CD4-positive, alpha-beta T cell (primary cell): ENCODE results near the gene FUBP1. TPM values are rescaled to one million over a fixed set of nuclear protein-coding genes. Genes with fewer than 3 reads are reported as not detected.
A peak's percentile ranks its signal among the peaks of the same experiment; 100 is the strongest.

ENCODE experiments used
- ATAC-seq: fragments of 200-7000 bp; cut with Tn5 transposase; one replicate; pipeline ENCODE4 v1.10.0; 2022; ENCODE audit warnings: mild to moderate bottlenecking; ENCODE audit not compliant: poor library complexity
- CTCF ChIA-PET: fragments of 350-600 bp; sonication (Branson Sonifier 250); formaldehyde crosslinking; loops from one replicate; lab custom pipeline; 2021; ENCODE audit warnings: antibody characterized with exemption, inconsistent platforms; lab: Charles Lee
- POLR2A ChIA-PET: fragments of 350-600 bp; sonication (Branson Sonifier 250); formaldehyde crosslinking; loops from one replicate; lab custom pipeline; 2021; ENCODE audit warnings: antibody characterized with exemption, inconsistent platforms; lab: Charles Lee
- DNase-seq, 14 experiments: peaks; one replicate each; pipeline ENCODE4 v3.0.0-alpha.2; 2013 to 2020; ENCODE audit warnings: mixed read lengths in 2 of 14
- H3K27ac ChIP-seq, 2 donors: one replicate each; pipeline versions ENCODE4 v1.5.1 to v1.7.0; 2013; ENCODE audit warnings: low read length in 2 of 2, low read depth in 1 of 2, mild to moderate bottlenecking in 1 of 2
- H3K27me3 ChIP-seq, 2 experiments: 1 replicate in 1 of 2; 2 replicates in 1 of 2; pipeline versions ENCODE4 v1.6.1 to v1.7.0; 2013; ENCODE audit warnings: low read length in 2 of 2, control low read depth in 1 of 2, mild to moderate bottlenecking in 1 of 2, moderate library complexity in 1 of 2; ENCODE audit not compliant: insufficient read depth in 2 of 2, control insufficient read depth in 1 of 2
- H3K36me3 ChIP-seq: one replicate; pipeline ENCODE4 v1.6.1; 2013; ENCODE audit warnings: low read length, control low read depth; ENCODE audit not compliant: insufficient read depth
- H3K4me1 ChIP-seq: one replicate; pipeline ENCODE4 v1.6.1; 2013; ENCODE audit warnings: low read length, control low read depth; ENCODE audit not compliant: insufficient read depth
- H3K4me3 ChIP-seq: one replicate; pipeline ENCODE4 v1.5.1; 2013; ENCODE audit warnings: mild to moderate bottlenecking, low read length, moderate library complexity
- H3K9me3 ChIP-seq, 2 experiments: 1 replicate in 1 of 2; 2 replicates in 1 of 2; pipeline versions ENCODE4 v1.6.1 to v1.7.0; 2013; ENCODE audit warnings: low read length in 2 of 2, mild to moderate bottlenecking in 2 of 2, control low read depth in 1 of 2, moderate library complexity in 1 of 2; ENCODE audit not compliant: control insufficient read depth in 1 of 2, insufficient read depth in 1 of 2
- H3K27ac Mint-ChIP-seq: one replicate; pipeline ENCODE4 v1.8.0; 2020; ENCODE audit warnings: mixed read lengths
- H3K27me3 Mint-ChIP-seq: one replicate; pipeline ENCODE4 v1.8.0; 2021; ENCODE audit warnings: mixed read lengths
- H3K36me3 Mint-ChIP-seq: one replicate; pipeline ENCODE4 v1.8.0; 2021; ENCODE audit warnings: low read depth, mixed read lengths
- H3K4me1 Mint-ChIP-seq: one replicate; pipeline ENCODE4 v1.8.0; 2021; ENCODE audit warnings: low read depth, mixed read lengths
- H3K4me3 Mint-ChIP-seq: one replicate; pipeline ENCODE4 v1.8.0; 2020; ENCODE audit warnings: mild to moderate bottlenecking, mixed read lengths
- H3K9me3 Mint-ChIP-seq: one replicate; pipeline ENCODE4 v1.8.0; 2020; ENCODE audit warnings: mixed read lengths
- intact Hi-C, 2 experiments: fragments of 100-400 bp; cut with DNase I in 1 of 2; cut with micrococcal nuclease in 1 of 2; formaldehyde crosslinking; loops; one replicate each; pipeline versions ENCODE4 v1.15.1 to v1.9.0; 2023 to 2025; cut with DNase I, micrococcal nuclease
- total RNA-seq, 174 experiments: library from RNA in 2 of 174; stranded (reverse) in 2 of 174; gene quantifications; one replicate each; pipeline ENCODE4 v1.2.3 and lab custom pipeline; 2021 to 2026
- TF ChIP-seq, protein P1 (sequence below): fragments of 200-600 bp; IDR thresholded peaks from one replicate; pipeline ENCODE4 v1.8.0; 2022; ENCODE audit warnings: antibody characterized with exemption, mild to moderate bottlenecking

Gene FUBP1
- total RNA-seq, 2 experiments from 2014 or later, result 196 to 202 TPM

DNA sequence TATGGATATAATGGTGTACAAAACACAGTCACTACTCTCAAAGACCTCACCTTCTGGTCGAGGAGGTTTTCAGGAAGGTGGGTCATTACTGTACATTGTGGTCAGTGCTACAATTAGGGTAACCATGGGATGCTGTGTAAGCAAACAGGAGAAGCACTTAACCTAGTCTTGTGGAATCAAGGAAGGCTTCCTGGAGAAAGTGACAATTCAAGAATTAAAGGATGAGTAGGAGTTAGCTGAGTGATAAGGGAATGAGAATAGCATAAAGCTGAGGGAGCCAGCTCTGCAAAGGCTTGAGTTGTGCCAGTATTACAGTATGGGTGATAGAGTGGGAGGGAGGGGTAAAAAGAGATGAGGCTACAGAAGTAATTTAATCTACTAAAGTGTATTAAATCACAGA is 73.3 kb downstream of the FUBP1 start:
- H3K27ac ChIP-seq, result no peak overlapping the region
- ATAC-seq (no peak), DNase-seq (no peak)
- no peak overlapping the region for H3K27ac Mint-ChIP-seq
- TF ChIP-seq, protein P1, sequence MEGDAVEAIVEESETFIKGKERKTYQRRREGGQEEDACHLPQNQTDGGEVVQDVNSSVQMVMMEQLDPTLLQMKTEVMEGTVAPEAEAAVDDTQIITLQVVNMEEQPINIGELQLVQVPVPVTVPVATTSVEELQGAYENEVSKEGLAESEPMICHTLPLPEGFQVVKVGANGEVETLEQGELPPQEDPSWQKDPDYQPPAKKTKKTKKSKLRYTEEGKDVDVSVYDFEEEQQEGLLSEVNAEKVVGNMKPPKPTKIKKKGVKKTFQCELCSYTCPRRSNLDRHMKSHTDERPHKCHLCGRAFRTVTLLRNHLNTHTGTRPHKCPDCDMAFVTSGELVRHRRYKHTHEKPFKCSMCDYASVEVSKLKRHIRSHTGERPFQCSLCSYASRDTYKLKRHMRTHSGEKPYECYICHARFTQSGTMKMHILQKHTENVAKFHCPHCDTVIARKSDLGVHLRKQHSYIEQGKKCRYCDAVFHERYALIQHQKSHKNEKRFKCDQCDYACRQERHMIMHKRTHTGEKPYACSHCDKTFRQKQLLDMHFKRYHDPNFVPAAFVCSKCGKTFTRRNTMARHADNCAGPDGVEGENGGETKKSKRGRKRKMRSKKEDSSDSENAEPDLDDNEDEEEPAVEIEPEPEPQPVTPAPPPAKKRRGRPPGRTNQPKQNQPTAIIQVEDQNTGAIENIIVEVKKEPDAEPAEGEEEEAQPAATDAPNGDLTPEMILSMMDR, result no peak
- H3K4me1 ChIP-seq, result no peaks in the 10 kb centered on the region
- ChIA-PET POLR2A (no interaction called here), CTCF (no interaction called here)
- no peaks in the 10 kb centered on the region for H3K36me3 Mint-ChIP-seq
- no peaks in the 10 kb centered on the region for H3K27me3 Mint-ChIP-seq
- H3K4me1 Mint-ChIP-seq, result no peaks in the 10 kb centered on the region
- no peak overlapping the region for H3K4me3 Mint-ChIP-seq
- H3K9me3 ChIP-seq, result no peaks in the 10 kb centered on the region
- no peaks in the 10 kb centered on the region for H3K9me3 Mint-ChIP-seq
- H3K27me3 ChIP-seq, result no peaks in the 10 kb centered on the region
- no peaks in the 10 kb centered on the region for H3K36me3 ChIP-seq
- H3K4me3 ChIP-seq, result no peak overlapping the region
- intact Hi-C loops, result no loop called here

GRCh38 chr1:77900687-77901293 is 78.1 kb downstream of the FUBP1 start:
- Mint-ChIP-seq H3K27me3 (no peaks in the 10 kb centered on the region), H3K4me3 (no peak overlapping the region), H3K9me3 (peaks cover 2% of the 10 kb centered on the region), H3K27ac (no peak overlapping the region), H3K4me1 (no peaks in the 10 kb centered on the region), H3K36me3 (no peaks in the 10 kb centered on the region)
- CTCF ChIA-PET, result no interaction called here
- no peaks in the 10 kb centered on the region for H3K36me3 ChIP-seq
- no peak overlapping the region for H3K27ac ChIP-seq
- no peak overlapping the region for H3K4me3 ChIP-seq
- H3K4me1 ChIP-seq, result no peaks in the 10 kb centered on the region
- POLR2A ChIA-PET, result no interaction called here
- H3K27me3 ChIP-seq, result no peaks in the 10 kb centered on the region
- intact Hi-C loops, result loop anchor here in 1 of 2 experiments (5.0 kb wide), 1 partner anchor 1233 kb away; no protein-coding TSS in a partner anchor
- TF ChIP-seq, protein P1, result peak; percentile 41
- ATAC-seq (no peak), DNase-seq (peak in 3 of 14 experiments; percentile 12 to 28 (median 23))
- H3K9me3 ChIP-seq, result peaks cover 0 to 4% of the 10 kb centered on the region in 2 experiments

- intact Hi-C loops, result loop anchor here in 1 of 2 experiments (5.0 kb wide), 1 partner anchor 1232 kb away; no protein-coding TSS in a partner anchor
Observed at GRCh38 chr1:77899647-77900320, 79.1 kb downstream of the FUBP1 start.

More at GRCh38 chr1:77899647-77900320, 79.1 kb downstream of the FUBP1 start:
- Histone ChIP-seq H3K4me3 (no peak overlapping the region), H3K36me3 (no peaks in the 10 kb centered on the region), H3K4me1 (no peaks in the 10 kb centered on the region), H3K27me3 (no peaks in the 10 kb centered on the region), H3K27ac (no peak overlapping the region), H3K9me3 (peaks cover 0 to 4% of the 10 kb centered on the region in 2 experiments)
- Mint-ChIP-seq H3K4me1 (no peaks in the 10 kb centered on the region), H3K27ac (no peak overlapping the region), H3K36me3 (no peaks in the 10 kb centered on the region), H3K27me3 (no peaks in the 10 kb centered on the region), H3K9me3 (peaks cover 2% of the 10 kb centered on the region), H3K4me3 (no peak overlapping the region)
- TF ChIP-seq, protein P1, result no peak
- ChIA-PET CTCF (no interaction called here), POLR2A (no interaction called here)
- ATAC-seq (no peak), DNase-seq (no peak)

Other genes with a start within 250 kb of the FUBP1 start
- 10 to 100 TPM; 69.7 to 71.6 TPM for gene USP33, start 219.2 kb downstream of the FUBP1 start, total RNA-seq
- gene MIGA1, start 199.4 kb downstream of the FUBP1 start, total RNA-seq, result 10 to 100 TPM; 12.2 to 15.8 TPM
- gene NEXN, start 90.4 kb downstream of the FUBP1 start, total RNA-seq, result under 1 TPM in 1 of 2 experiments, not detected in 1; 0.25 TPM
- gene DNAJB4, start 25.9 kb upstream of the FUBP1 start, total RNA-seq, result 10 to 100 TPM; 19.2 to 22.7 TPM
- gene GIPC2, start 66.9 kb upstream of the FUBP1 start, total RNA-seq, result not detected